Endometrium (tissue), 2 donors: Measurements from ENCODE around the gene PPP1R9A.

Experiments used
- FAIRE-seq: peaks from 2 replicates; lab custom pipeline; 2012; peaks lifted over from hg19 to GRCh38; lab: Jason Lieb, UNC
- donor health status: control.
- donor health status: control.

Gene PPP1R9A

GRCh38 chr7:95204618-95205017, 297.2 kb downstream of the PPP1R9A start:
- no peak for FAIRE-seq

GRCh38 chr7:95205665-95206225, 298.4 kb downstream of the PPP1R9A start:
- FAIRE-seq: no peak

GRCh38 chr7:95209276-95209675, 301.9 kb downstream of the PPP1R9A start:
- no peak for FAIRE-seq

DNA sequence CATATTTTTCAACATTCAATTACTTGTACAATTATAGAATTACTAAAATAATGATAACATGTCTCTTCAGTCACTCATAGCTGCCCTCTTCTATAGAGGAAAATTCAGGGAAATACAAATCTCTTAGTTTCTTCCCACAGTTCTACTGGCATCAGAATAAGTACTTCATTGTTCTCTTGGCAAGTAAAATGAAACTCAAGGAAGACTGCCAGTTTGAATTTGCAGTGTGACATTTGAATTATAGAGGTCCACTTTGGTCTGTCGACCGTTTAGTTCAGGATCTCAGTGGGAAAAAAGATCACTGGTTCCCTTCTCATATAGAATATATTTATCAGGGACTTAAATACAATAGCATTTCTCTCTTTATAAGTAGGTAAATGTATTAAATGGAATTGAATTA, 302.4 kb downstream of the PPP1R9A start:
- FAIRE-seq: peak; percentile 33

GRCh38 chr7:95213148-95213547, 305.8 kb downstream of the PPP1R9A start:
- no peak for FAIRE-seq

DNA sequence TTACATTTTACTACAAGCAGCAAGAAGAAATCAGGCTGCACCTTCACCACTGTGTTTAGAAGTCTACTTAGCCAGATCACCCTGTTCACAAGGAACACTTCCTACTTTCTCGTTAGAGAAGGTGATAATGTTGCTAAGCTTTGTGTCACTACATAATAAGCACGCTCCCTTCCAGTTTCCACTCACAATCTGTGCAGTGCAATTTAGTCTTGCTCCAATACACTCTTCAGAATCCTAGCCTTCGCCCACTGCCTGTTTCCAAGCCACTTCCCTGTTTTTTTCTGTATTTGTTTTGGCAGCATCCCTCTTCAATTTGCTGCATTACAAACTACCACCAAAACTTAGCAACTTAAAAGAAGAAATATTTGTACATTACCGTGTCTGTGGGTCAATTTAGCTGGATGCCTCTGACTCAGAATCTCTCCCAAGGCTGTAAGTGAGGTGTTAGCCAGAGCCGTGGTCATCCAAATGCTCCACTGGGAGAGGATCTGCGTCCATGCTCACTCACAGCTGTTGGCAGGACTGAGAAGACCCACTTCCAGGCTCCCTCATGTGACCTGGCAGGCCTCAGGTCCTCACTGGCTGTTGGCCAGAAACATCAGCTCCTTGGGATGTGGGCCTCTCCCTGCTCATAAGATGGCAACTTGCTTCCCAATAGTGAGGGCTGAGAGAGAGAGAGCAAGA, 306.6 kb downstream of the PPP1R9A start:
- no peak for FAIRE-seq

DNA sequence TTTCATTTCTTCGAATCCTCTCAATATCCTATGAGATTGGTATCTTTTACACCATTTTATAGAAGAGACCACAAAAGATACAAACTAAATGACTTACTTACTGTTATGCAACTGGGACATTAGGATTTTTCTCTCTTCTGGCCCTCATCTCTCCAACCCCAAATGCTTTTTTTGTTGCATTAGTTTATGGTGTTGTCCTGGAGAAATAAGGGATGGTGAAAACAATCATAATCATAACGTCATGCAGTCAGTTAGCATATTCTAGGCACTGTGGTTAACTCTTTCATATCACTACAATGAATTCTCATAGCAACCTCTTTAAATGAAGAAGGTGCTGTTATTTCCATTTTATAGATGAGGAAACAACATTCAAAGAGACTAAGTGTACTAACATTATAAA, 312.3 kb downstream of the PPP1R9A start:
- no peak for FAIRE-seq

GRCh38 chr7:95220328-95220727, 312.9 kb downstream of the PPP1R9A start:
- FAIRE-seq: no peak

DNA sequence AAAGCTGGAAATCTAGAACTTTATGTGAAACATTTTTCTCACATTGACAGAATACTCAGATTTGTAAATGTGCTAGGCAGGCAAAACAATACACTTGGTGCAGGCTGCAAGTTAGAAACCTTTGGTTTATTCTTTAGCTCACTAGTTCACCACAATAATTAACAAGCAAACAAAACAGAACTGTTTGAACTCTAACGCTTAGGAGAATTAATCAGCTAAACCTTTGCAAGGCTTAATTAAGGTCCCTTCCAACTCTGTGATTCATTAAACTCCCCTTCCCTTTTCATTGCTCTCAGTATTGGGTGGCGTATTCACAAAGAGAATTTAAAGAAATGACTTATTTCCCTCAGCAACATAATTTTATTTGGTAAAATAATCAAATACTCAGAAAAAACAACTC, 317.9 kb downstream of the PPP1R9A start:
- no peak for FAIRE-seq

- no peak for FAIRE-seq
These were observed 321.9 kb downstream of the PPP1R9A start for GRCh38 chr7:95229301-95229700.

- FAIRE-seq: no peak
These were observed 331.0 kb downstream of the PPP1R9A start for GRCh38 chr7:95238252-95238943.

- no peak for FAIRE-seq
These were observed 333.5 kb downstream of the PPP1R9A start for GRCh38 chr7:95240921-95241320.

DNA sequence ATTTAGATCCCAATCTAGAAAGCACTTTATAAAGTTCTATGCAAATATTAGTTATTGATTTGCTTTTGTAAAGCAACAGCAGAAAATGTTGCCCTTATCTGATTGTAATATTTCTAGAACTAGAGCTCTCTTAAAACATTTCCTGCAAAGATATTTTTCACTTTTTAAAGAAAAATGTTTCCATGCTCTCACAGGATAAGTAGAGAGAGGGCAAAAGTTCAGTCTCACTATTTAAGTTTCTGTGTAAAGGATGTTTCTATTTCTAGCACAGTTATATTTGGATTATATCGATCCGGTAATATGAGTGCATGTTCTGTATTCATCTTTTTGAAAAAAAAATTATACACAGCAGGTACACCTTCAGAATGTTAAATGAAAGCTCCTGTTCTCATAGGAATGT, 334.9 kb downstream of the PPP1R9A start:
- FAIRE-seq: no peak

DNA sequence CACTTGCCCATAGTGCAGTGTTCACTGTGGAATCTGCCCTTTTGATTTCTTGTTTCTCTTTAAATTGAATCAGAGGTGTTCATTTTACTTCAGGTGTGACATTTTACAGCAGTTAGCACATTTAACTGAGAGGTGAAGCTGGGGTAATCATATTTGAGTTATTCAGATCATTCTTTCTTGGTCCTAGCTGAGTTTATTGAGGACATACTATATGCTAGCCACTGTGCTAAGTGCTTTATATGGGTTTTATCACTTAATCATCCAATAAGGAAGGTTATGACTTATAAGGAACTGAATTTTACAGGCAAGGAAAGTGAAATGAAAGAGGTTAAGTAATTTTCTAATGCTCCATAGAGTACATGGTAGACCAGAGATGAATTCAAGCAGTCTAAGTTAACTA, 337.2 kb downstream of the PPP1R9A start:
- no peak for FAIRE-seq

- no peak for FAIRE-seq
These were observed 338.6 kb downstream of the PPP1R9A start for GRCh38 chr7:95245828-95246500.

GRCh38 chr7:95246831-95247370, 339.5 kb downstream of the PPP1R9A start:
- FAIRE-seq: peak; percentile 70

DNA sequence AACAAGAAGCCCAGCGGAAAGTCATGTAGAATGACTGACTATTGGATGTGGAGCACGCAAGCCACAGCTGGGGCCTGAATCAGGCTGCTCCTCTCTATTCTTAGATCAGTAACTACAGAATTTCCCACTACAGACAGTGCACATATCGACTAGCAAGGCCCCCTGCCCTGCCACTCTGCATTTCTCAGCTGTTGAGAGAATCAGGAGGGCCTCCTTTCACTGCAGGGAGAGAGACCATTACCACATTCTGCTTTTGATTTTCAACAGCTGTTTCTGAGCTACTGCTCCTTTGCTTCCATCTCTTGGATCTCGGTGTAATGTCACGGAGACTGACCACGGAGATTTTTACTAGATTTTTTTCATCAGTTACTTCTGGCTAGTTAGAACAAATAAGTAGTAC, 343.2 kb downstream of the PPP1R9A start:
- FAIRE-seq: no peak

DNA sequence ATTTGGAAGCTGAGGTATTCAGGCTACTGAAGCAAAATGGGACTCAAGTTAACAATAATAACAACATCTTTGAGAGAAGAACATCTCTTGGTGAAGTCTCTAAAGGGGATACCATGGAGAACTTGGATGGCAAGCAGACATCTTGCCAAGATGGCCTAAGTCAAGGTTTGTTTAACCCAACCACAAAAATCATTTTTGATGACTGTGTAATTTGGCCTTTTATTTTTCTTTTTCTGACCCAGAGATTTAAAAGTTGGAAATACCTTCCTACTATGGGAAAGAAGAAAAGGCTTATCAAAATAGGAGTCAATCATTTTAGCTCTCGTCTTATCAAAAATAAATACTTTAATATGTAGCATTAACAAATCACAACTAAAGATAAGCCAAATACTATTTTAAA, 344.6 kb downstream of the PPP1R9A start:
- no peak for FAIRE-seq

DNA sequence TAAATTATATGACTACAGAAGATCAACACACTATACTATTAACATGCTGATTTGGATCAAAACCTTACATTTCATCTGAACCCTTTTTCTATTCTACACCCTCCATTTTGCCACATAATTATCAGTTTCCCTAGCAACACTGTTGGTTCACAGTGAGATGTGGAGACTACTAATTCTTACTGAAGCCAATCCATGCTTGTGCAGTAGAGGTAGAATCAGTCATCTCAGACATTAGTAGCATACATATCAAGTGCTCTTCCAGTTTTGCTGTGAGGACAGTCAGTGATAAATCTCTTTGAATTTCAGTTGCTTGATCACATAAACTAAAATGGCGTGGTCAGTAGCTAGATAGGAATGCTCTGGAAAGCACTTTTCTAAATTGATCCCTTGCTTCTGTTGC, 346.6 kb downstream of the PPP1R9A start:
- no peak for FAIRE-seq

- no peak for FAIRE-seq
These were observed 348.3 kb downstream of the PPP1R9A start for GRCh38 chr7:95255691-95256090.

DNA sequence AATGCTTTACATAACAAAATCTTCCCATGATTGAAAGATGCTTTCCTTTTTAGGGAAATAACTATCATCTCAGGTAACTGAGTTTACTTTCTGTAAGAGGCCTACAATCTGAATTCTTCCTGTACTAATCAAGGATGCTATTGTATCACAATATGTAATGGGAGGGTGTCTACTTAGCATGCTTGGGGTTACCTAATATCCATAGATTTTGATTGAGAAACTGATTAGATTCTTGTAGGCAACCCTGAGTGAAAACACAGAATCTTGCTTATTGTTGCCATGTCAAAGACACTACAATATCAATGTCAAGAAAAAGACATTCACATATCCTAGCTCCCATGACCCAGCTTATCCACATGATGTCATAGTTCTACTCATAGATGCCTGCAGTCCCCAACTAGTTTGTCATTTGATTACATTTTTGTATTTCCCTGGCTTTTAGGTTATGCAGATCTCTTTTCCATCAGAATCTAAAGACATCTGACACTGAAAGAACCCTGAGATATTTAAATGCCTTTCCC, 354.6 kb downstream of the PPP1R9A start:
- no peak for FAIRE-seq

DNA sequence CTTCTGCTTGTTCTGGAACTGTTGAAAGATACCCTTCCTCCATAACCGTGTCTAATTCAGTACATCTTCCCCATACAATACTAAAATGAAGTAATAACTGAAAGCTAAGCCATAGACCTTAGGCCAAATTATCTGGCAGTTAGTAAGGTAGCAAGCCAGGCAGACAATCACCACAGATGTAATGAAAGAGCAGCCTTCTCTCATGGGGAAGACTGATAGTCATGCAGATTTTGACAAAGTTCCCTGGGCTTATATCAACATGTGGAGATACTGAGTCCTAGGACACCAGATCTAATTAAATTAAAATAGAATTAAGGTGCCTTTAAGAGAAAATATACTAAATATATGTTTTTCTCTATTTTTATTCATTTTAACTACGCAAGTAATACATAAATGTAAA, 355.5 kb downstream of the PPP1R9A start:
- FAIRE-seq: no peak
